Esophagus muscularis mucosa (tissue), 4 donors: ENCODE results near the gene AUTS2. TPM values are rescaled to one million over a fixed set of nuclear protein-coding genes. Genes with fewer than 3 reads are reported as not detected.
A peak's percentile ranks its signal among the peaks of the same experiment; 100 is the strongest.

Experiments used
- DNase-seq: peaks from one replicate; pipeline ENCODE4 v3.0.0-alpha.2; 2017; ENCODE audit errors: extremely low spot score
- H3K27ac ChIP-seq, 4 donors: fragments of 200-600 bp; sonication (generic); replicated peaks in 1 of 4; 1 replicate in 3 of 4; 2 replicates in 1 of 4; pipeline ENCODE4 v1.5.1; 2016 to 2019; ENCODE audit warnings: mild to moderate bottlenecking in 1 of 4
- H3K27me3 ChIP-seq, 4 donors: fragments of 200-600 bp; sonication (generic); one replicate each; pipeline versions ENCODE4 v1.5.1 to v1.6.0; 2016 to 2019
- H3K36me3 ChIP-seq, 4 donors: fragments of 200-600 bp; sonication (generic); one replicate each; pipeline ENCODE4 v1.5.1; 2016 to 2019
- H3K4me1 ChIP-seq, 4 donors: fragments of 200-600 bp; sonication (generic); one replicate each; pipeline ENCODE4 v1.5.1; 2016 to 2019
- H3K4me3 ChIP-seq, 4 donors: fragments of 200-600 bp; sonication (generic); 1 replicate in 2 of 4; 2 replicates in 2 of 4; pipeline ENCODE4 v1.5.1; 2016 to 2019; ENCODE audit warnings: mild to moderate bottlenecking in 4 of 4, moderate library complexity in 1 of 4
- H3K9me3 ChIP-seq, 4 donors: fragments of 200-600 bp; sonication (generic); 1 replicate in 3 of 4; 2 replicates in 1 of 4; pipeline ENCODE4 v1.5.1; 2016 to 2019
- EP300 ChIP-seq: sonication (generic); formaldehyde crosslinking; IDR thresholded peaks from one replicate; pipeline ENCODE4 v1.6.1; 2017; ENCODE audit warnings: antibody characterized with exemption
- POLR2A ChIP-seq: fragments of 450-650 bp; IDR thresholded peaks from one replicate; pipeline ENCODE4 v1.6.1; 2017; ENCODE audit warnings: antibody characterized with exemption, moderate library complexity, mild to moderate bottlenecking, low read depth
- POLR2AphosphoS5 ChIP-seq, 2 donors: sonication (generic); formaldehyde crosslinking; IDR thresholded peaks; one replicate each; pipeline ENCODE4 v1.6.1; 2017; ENCODE audit warnings: antibody characterized with exemption in 2 of 2
- WGBS: methylation state at CpG from one replicate; pipeline ENCODE4 v1.1.5; 2018; 5-methylcytosine and 5-hydroxymethylcytosine counted together
- intact Hi-C: fragments of 100-400 bp; cut with DNase I; formaldehyde crosslinking; loops from one replicate; pipeline ENCODE4 v1.15.1; 2023
- small RNA-seq, 3 donors: library from RNA; depleted of rRNA; stranded (forward); fragments of <200 nt; gene quantifications; one replicate each; pipeline ENCODE3, GENCODE V24; 2016
- total RNA-seq, 4 donors: library from RNA; depleted of rRNA; stranded (reverse); fragments of >200 nt; gene quantifications; one replicate each; pipeline versions ENCODE4 v1.1.0 to v1.2.1, GENCODE V29; 2016
- TF ChIP-seq, protein P1 (sequence below), 3 experiments: fragments of 200-600 bp in 2 of 3; fragments of 450-650 bp in 1 of 3; sonication (generic) in 2 of 3; IDR thresholded peaks; one replicate each; pipeline ENCODE4 v1.5.1; 2017 to 2019; ENCODE audit warnings: antibody characterized with exemption in 3 of 3, mild to moderate bottlenecking in 2 of 3, moderate library complexity in 1 of 3

Gene AUTS2
- total RNA-seq, 4 donors from 2014 or later: 18.5 to 44.9 (median 34.2) TPM

DNA sequence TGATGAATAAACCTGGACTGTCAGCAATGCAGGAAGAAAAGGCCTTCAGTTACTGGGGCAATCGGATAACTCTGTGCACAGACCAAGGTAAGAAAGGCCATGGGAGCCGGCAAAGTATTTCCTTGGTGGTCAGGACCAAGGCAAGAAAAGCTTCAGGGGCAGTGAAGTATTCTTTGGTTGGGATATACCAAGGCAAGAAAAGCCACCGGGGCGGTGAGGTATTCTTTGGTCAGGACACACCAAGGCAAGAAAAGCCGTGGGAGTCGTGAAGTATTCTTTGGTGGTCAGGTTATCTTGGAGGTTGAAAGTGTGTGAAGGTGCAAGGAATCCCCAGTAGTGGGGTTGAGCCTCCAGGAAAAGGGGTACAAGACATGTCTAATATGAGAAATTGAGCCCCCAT lies 1238.7 kb downstream of the AUTS2 start:
- Histone ChIP-seq H3K27ac (no peak overlapping the region), H3K27me3 (no peaks in the 10 kb centered on the region), H3K9me3 (no peaks in the 10 kb centered on the region), H3K36me3 (no peaks in the 10 kb centered on the region), H3K4me3 (no peak overlapping the region), H3K4me1 (no peaks in the 10 kb centered on the region)
- TF ChIP-seq, protein P1, sequence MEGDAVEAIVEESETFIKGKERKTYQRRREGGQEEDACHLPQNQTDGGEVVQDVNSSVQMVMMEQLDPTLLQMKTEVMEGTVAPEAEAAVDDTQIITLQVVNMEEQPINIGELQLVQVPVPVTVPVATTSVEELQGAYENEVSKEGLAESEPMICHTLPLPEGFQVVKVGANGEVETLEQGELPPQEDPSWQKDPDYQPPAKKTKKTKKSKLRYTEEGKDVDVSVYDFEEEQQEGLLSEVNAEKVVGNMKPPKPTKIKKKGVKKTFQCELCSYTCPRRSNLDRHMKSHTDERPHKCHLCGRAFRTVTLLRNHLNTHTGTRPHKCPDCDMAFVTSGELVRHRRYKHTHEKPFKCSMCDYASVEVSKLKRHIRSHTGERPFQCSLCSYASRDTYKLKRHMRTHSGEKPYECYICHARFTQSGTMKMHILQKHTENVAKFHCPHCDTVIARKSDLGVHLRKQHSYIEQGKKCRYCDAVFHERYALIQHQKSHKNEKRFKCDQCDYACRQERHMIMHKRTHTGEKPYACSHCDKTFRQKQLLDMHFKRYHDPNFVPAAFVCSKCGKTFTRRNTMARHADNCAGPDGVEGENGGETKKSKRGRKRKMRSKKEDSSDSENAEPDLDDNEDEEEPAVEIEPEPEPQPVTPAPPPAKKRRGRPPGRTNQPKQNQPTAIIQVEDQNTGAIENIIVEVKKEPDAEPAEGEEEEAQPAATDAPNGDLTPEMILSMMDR (IDR thresholded peaks at IDR 0.05): no peak
- TF ChIP-seq POLR2AphosphoS5 (IDR thresholded peaks at IDR 0.05): no peak
- TF ChIP-seq POLR2A: no peak
- no peak for TF ChIP-seq EP300
- DNase-seq: peak; percentile 85
- intact Hi-C loops: no loop called here
- 96% methylated on average over 6 of the region's 6 CpGs for WGBS

DNA sequence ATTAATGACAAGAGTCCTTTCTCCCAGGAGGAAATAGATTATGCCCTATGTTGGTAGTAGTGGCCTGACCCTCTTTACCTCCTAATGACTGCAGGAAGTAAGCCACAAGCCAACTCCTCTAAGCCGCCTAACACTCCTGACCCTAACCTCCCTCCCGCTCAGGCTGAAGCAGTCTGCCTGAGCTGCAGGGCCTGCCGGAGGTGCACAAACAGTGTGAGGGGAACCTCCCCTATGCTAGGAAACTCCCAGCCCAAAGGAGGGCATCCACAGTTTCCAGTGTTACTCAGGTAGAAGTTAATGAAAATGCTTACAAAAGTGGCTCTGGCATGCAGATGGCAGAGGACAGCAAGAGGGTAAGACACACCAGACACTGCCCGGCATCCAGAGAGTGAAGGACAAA lies 1239.3 kb downstream of the AUTS2 start:
- Histone ChIP-seq H3K36me3 (no peaks in the 10 kb centered on the region), H3K27me3 (no peaks in the 10 kb centered on the region), H3K4me3 (no peak overlapping the region), H3K4me1 (no peaks in the 10 kb centered on the region), H3K9me3 (no peaks in the 10 kb centered on the region), H3K27ac (no peak overlapping the region)
- TF ChIP-seq POLR2A (no peak), EP300 (no peak), POLR2AphosphoS5 (IDR thresholded peaks at IDR 0.05) (no peak)
- TF ChIP-seq, protein P1 (IDR thresholded peaks at IDR 0.05): no peak
- intact Hi-C loops: no loop called here
- whole genome bisulfite sequencing: 84% methylated on average over 4 of the region's 4 CpGs
- DNase-seq: peak; percentile 31

DNA sequence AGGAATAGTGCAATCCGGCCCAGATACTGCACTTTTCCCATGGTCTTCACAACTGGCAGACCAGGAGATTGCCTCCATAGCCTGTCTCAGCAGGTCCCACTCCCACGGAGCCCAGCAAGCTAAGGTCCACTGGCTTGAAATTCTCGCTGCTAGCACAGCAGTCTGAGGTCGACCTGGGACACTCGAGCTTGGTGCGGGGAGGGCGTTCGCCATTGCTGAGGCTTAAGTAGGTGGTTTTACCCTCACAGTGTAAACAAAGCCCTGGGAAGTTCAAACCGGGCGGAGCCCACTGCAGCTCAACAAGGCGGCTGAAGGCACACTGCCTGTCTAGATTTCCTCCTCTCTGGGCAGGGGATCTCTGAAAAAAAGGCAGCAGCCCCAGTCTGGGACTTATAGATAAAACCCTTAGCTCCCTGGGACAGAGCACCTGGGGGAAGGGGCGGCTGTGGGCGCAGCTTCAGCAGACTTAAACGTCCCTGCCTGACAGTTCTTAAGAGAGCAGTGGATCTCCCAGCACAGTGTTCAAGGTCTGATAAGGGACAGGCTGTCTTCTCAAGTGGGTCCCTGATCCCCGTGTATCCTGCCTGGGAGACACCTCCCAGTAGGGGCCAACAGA lies 1240.1 kb downstream of the AUTS2 start:
- WGBS: 92% methylated on average over 5 of the region's 15 CpGs
- intact Hi-C loops: no loop called here
- TF ChIP-seq, protein P1 (IDR thresholded peaks at IDR 0.05): no peak
- no peak for TF ChIP-seq EP300
- no peak for TF ChIP-seq POLR2AphosphoS5 (IDR thresholded peaks at IDR 0.05)
- TF ChIP-seq POLR2A: no peak

More for the DNA sequence above, 1240.1 kb downstream of the AUTS2 start:
- H3K27ac ChIP-seq: no peak overlapping the region
- no peaks in the 10 kb centered on the region for H3K4me1 ChIP-seq
- H3K4me3 ChIP-seq: no peak overlapping the region
- H3K36me3 ChIP-seq: no peaks in the 10 kb centered on the region
- no peaks in the 10 kb centered on the region for H3K9me3 ChIP-seq
- peak; percentile 45 for DNase-seq
- no peaks in the 10 kb centered on the region for H3K27me3 ChIP-seq

Small RNA genes lying within 50 kb of the gene (small RNA-seq; reads per million reads assigned to genes)
- gene AC073873.1: 0 reads per million in 3 donors
